GM03348 (cell line): ENCODE results near the gene NPHP4.
"Not testable (repeated sequence)": the region's sequence is repeated elsewhere in the genome, so short reads cannot be mapped to it uniquely, and the experiment has no call there.

ENCODE experiments used
- DNase-seq: peaks from one replicate; pipeline ENCODE4 v3.0.0; 2012; ENCODE audit warnings: low spot score

NPHP4 gene

DNA sequence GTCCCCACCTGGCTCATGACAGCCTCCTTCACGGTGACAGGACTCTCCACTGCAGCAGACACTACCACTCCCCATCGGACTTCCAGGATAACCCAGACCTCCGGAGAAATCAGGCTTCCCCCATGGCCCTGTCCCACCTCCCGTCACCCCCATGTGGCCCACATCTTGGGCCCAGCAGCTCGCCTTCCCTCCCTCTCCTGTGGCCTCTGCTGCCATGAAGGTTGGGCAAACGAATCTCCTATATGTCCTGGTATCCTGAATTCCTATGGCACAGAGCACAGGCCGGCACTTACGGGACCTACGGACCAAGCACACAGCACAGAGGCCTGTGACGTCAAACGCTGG, 82.0 kb downstream of the NPHP4 start:
- no peak for DNase-seq

DNA sequence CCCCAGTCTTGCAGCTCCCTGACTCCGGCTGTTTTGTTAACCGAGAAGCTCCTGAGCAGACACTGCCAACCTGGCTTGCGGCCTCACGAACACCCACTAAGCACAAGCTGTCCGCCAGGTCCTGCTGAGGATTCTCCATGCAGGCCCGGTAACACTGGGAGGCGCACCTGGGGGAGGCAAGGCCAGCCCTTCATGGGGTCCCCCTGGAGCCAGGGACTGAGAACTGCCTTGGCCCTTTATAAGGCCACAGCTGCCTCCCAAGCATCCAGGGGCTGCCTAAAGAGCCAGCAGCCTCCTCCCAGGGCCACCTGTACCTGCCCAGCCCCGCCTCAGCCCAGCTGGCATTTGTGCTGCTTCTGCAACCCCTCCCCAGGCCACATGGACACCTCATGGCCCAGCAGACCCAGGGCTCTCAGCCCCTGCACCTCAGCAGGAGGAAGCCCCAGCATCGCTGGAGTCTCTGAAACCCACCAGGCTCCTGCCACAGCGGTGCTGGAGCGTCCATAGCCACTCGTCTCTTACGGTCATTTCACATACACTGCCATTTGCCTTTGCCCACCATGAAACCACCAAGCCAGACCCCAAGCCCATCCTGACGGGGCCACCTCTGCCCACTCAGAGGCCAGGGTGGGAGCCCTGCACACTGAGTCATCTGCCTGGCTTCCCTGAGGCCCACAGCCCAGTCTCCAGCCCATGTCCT, 82.5 kb downstream of the NPHP4 start:
- no peak for DNase-seq

DNA sequence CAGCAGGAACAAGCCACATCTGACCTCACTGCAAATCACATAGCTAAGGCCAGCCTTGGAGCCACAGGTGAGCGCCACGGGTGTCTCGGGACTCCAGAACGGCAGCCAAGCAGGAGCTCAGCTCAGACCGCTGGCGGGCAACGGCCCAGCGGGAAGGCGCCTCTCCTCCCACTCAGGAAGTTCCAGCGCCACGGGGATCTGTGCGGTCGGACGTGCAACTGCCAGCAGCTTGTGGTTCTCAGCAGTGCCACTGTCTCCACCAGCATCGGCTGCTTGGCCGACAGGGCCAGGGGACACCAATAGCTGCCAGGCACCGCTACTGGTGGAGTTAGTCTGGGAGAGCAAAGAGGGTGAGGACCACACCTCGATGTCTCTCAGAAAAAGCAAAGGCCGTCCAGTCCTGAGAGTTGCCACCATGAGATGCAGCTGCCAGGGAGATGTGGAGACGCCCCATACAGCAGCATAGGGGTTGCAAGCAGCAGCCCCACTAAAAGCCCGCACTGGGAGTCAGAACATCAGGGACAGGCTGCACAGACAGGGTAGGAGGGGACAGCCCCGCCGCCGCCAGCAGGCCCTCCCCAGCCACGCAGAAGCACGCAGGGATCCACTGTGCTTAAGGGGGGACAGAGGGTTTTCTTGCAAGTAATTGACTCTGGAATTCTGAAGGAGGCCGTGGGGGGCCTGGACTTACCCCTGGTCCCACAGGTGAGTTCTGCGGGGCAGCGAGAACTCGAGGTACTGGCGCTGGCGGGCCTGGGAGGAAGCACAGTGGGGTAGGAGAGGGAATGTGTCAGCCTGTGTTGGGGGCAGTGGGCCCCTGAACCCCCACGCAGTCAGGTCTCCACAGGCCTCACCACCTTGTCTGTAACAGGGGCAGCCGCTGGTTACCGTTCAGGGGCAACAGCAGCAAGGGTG, 83.5 kb downstream of the NPHP4 start:
- no peak for DNase-seq

DNA sequence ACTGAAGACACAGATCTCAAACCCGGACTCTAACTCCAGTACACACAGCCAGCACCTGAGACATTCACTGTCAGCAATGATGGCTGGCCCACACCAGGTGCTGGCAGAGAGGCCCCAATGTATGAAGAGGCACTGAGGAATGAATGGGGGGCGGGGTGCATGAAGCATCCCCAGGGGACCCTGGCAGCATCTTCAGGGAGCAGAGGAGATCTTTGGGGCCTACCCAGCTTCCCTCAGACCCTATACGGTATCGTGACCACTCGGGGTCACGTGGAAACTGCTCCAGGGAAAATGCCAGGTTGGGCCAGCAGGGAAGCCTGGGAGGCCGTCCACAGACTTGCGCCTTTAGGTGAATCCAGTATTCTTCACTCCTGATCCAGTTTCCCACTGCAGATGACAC, 84.3 kb downstream of the NPHP4 start:
- no peak for DNase-seq

DNA sequence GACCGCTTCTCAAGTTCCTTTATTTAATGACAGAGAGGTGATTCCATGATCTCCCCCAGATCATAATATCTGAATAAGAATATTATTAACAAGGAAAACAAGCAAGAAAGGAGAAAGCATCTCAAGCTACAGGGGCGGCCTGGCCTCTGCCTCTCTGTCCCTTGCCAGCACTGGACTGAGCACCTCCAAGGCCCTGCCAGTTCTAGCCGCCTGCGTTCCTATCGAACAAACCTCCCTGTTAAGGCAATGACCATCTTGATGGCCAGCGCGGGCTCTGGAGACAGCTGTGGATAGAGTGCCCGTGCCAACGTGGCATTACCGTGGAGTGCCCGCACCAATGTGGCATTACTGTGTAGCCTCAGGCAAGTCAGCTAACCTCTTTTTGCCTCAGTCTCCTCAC, 84.8 kb downstream of the NPHP4 start:
- DNase-seq: no peak

DNA sequence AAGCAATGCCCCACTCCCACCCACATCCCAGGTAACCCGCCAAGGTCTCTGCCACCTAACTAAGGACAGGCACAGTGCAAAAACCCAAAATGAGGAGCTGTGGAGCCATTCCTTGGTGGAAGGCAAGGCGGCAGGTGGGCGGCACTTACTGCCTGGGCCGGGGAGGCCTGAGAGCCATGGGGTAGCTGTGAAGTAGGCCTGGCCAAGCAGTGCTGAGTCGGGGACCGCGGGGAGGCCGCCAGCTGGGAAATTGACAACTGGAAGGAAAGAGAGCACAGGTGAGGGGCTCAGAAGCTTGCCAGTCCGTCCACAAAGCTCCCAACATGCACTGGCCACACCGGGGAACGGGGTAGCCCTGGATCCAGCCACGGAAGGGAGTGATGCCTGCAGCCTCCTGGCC, 85.3 kb downstream of the NPHP4 start:
- no peak for DNase-seq

DNA sequence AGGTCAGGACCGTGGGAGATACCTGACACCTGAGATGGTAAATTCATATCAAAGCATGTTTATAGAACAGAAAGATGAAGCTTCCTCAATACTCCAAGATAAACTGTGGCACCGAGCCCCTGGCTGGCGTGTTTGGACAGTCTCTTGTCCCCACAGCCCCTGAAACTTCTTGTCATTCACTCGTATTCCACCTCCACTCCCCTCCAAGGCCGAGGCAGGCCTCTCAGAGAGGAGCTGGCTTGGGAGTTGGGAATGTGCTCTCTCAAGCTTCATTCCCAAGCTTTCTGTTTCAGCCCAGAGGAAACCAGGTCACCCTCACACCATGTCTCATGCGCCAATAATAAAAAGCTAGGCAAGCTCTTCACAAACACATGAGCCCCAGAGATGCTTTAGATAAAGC, 86.1 kb downstream of the NPHP4 start:
- DNase-seq: no peak

DNA sequence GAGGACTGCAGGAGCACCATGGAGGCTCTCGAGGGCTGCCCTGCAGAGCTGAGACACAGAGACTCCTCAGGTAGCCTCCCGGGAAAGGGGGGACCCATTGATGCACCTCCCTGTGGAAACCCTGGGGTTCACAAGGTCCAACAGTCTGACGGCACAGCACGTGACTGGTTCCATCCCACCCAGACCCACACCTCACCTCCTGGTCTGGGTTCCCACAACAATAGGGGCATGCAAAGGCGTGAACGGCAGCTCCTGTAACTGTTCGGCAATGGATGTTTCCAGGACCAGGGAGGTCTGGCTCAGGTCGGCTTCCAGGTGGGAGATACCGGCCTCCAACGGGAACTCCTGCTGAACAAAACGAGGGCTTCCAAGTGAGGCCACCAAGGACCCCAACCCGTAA, 86.8 kb downstream of the NPHP4 start:
- DNase-seq: no peak

DNA sequence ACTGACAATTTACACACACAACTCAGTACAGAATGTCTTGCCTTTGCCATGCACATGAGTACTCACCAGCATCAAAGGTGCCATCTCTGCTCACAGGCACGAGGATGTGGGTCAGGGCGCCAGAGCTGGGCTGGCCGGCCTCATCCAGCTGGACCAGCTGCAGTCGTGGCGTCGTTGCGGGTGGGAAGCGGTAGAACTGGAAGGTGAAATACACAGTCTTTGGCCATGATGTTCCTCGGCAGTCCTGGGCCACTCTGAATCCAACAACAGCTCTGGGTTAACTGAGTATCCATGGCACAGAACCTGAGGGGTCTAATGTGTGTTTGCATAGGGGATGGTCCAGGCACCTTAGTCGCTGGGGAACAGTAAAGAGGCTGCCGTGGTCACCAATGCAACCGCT, 87.7 kb downstream of the NPHP4 start:
- DNase-seq: no peak

DNA sequence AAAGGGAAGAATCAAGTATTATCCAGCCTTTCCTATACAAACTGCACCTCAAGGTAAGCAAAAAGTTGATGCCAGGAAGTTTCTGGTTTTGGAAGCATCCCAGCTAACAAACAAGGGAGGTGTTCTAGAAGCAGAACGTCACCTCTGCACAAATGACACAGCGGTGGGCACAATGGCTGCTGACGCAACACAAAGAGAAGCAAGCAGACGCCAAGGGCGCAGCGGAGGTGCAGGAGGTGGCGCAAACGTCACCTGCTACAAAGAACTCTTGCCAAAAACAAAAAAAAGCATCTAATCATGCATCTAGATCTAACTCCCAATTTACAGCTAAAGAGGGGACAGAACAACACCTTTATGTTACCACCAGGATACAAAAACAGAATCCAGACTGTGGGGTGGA, 88.5 kb downstream of the NPHP4 start:
- no peak for DNase-seq

DNA sequence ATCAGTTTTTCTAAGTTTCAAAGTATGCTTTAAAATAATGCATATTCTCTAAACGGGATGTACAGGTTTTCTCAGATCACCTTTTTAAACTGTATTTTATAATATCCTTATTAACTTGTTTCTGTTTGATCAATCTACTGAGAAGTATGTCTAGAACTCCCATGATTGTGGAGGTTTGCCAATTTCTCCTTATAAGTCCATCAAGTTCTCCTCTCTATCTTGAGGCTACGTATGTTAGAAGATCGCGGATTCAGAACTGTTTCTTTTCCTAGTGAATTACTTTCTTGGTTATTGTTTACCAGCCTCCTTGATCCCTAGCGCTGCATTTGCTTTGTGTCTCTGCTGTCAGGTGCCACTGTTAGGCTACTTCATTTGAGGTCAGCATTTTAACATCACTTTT, 89.2 kb downstream of the NPHP4 start:
- DNase-seq: no peak

DNA sequence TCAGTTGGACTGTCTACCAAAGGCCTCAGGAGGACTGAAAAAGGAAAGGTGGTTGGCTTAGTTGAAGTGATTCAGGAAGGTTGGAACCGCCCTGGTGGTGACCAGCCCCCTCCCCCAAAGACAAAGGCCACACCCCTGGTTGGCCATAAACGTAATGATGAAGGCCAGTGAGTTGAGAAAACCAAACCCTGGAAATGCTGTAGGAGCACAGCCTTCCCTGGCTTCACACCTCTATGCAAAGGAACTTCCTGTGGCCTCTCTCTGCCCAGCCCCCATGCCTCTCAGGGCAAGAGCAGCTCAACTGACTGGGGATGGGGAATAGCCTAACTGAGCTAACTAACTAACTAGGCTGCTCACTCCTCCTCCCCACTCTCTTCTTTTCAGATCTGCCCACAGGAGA, 90.4 kb downstream of the NPHP4 start:
- DNase-seq: no peak

DNA sequence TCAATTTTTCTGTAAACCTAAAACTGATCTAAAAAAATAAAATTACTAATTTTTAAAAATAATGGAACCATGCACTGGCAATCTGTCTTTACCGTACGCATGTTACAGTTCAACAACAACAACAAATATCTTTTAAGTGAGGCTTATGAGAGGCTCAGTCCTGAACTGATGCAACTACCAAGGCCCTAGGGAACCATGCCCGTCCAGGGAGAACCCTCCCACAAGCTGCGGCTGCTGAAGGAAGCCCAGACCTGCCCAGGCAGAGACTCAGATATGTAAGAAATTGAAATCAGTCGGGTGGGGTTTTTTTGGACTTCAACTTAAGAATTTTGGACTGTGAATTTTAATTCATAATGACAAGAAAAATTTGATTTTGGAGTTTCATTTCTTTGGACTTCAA, 91.1 kb downstream of the NPHP4 start:
- DNase-seq: peak; percentile 79

DNA sequence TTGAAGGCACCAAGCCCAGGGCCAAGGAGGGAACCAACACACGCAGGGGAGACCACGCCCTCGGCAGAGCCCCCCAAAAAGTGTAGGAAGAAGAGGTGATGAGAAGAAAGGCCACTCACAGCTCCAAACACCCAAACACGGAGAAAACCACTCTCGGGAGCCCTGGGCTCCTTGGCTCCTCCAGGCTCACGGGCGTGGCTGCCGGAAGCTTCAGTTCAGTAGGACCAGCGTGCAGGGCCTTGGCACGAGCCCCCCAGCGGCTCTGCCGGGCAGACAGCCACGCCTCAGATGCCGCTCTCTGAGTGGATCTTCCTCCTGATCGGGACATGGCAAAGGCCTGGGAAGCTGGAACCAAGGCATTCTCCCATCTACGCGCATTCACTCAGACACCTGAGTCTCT, 94.0 kb downstream of the NPHP4 start:
- no peak for DNase-seq

DNA sequence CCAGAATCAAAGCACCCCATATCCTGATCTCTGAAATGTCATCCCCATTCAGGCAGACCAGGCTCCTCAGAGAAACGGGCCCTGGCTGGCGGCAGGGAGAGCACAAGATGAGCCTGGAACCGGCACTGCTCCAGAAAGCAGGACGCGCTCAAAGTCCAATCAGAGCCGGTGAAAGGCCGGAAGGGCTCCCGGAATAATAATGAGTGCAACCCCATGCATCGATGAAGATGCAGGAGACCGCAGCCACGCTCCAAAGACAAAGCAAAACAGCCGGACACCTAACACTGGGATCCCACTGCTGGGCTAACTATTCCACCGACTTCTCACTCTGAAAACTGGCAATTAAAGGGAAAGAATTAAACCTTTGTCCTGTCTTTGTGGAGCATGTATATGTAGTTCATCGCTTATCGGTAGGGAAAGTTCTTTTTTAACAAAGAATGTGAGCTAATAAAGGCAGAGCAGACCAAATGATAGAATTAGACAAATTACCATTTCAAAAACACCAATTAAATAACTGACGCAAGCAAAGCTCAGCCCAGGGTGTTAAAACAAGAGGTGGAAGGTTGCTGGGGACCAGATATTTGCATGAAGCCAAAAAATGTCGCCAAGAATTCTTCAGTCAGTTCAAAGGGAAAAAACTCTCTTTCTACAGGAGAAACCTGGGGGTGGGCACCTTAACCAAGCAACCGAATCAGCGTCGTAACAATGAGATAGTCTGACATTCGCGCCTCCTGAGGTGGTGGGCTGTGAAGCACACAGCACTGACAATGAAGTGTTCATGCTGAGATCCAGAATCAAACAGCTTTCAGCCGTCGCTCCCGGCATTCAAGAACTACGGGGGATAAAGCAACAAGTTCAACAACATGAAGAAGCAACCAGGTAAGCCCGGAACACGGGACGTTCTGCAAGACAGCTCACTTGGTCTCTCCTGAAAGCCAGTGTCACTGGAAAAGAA, 95.2 kb downstream of the NPHP4 start:
- DNase-seq: no peak

DNA sequence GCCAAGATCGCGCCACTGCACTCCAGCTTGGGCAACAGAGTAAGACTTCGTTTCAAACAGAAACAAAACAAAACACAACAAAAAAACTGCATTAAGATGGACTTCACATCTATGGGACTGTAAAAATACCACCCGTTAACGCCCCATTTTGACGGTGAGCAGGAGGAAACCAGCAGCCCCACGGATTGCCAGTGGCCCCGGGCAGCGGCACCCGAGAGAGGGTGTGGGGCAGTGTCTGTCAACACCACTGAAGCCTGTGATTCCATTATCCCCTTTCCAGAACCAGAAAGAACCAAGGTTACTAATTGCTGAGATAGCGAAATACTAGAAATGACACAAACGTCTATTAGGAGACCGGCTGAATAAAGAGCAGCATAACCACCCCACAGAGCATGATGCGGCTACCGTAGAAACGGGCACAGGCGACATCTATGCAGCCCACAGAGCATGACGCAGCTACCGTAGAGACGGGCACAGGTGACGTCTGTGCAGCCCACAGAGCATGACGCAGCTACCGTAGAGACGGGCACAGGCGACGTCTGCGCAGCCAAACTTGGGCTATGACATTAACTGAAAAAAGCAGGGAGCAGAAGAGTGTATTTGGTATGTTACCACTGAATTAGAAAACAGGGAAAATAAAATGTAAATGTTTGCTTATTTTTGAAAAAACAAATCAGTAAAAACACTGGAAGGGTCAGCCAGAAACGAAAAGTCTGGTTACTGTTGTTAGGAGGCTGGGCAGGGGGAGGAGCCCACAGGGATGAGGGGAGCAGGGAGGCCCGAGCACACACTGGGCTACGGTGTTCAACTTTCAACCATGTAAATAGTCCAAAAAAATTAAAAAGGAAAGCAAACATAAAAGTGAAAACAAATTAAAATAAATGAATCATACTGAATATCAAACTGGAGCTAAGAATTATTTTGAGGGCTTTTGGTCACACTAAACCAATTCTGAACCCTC, 96.5 kb downstream of the NPHP4 start:
- DNase-seq: no peak

DNA sequence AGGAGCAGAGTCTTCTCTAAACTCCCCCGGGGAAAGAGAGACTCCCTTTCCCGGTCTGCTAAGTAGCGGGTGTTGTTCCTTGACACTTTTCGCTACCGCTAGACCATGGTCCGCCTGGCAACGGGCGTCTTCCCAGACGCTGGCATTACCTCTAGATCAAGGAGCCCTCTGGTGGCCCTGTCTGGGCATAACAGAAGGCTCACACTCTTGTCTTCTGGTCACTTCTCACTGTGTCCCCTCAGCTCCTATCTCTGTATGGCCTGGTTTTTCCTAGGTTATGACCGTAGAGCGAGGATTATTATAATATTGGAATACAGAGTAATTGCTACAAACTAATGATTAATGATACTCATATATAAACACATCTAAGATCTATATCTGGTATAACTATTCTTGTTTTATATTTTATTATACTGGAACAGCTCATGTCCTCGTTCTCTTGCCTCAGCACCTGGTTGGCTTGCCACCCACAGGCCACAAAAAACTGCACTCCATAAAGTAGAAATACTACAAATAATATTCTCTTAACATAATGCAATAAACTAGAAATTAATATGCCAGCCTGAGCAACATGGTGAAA, 98.4 kb downstream of the NPHP4 start:
- DNase-seq: not testable (repeated sequence)

DNA sequence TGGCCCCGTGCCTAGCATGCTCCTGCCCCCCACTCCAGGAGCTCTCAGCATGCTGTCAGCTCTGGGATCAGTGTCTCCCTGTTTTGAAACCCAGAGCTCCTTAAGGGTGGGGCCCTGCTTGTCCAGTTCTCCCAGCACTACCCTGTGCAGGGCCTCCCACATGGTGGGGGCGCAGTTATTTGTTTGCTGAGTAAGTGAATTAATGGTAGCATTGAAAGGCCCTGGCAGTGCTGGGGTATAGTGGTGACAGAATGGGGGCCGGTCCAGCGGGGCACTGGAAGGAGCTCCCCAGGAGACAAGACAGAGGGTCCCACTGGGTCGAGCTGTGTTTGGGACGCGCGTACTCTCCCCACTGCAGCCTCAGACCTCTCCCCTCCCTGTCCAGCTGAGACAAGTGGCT, 99.9 kb downstream of the NPHP4 start:
- no peak for DNase-seq

DNA sequence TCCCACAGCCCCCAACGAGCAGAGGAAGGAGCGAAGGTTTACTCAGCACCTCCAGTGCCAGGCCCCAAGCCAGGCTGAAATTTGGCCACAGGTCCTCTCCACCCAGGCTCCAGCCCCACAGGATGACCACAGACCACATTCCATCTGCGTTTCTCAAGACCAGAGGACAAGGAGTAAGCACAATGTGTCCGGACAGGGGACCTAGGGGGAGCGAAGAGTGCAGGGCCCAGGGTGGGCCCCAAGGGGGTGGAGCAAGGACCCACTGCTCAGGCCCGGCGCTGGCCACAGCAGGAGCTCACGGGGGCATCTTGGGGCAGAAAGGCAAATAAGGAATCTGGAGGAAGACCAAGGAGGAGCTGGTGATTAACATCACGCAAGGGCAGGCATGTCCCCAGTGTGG, 100.5 kb downstream of the NPHP4 start:
- peak; percentile 78 for DNase-seq

DNA sequence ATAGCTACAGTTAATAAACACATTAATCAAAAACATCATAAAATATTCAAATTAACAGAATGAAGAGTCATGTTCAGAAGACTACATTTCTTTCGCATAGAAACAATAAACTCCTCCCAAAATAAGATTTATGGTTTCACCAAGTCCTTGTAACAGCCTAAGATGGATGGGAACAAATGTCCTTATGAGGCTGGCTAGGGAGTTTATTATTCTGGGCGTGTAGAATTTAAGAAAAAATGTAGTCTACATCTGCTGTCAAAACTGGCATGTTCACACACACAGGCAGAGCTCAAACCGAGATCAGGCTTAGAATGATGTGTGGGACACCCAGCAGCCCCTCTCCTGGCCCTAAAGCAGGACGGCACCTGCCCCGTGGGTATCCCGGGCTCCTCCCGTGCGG, 101.1 kb downstream of the NPHP4 start:
- no peak for DNase-seq
